Effector memory CD4-positive, alpha-beta T cell (primary cell): ENCODE measurements around the gene BAG5.
"Not testable (repeated sequence)": the region's sequence is repeated elsewhere in the genome, so short reads cannot be mapped to it uniquely, and the experiment has no call there.

Experiments used
- DNase-seq, 3 donors: peaks; one replicate each; pipeline ENCODE4 v3.0.0-alpha.2; 2020
- H3K27ac ChIP-seq: 2 replicates; pipeline ENCODE4 v1.7.0; 2013; ENCODE audit warnings: mild to moderate bottlenecking, low read length, moderate library complexity; ENCODE audit not compliant: insufficient read depth, poor library complexity, severe bottlenecking
- H3K27me3 ChIP-seq: replicated peaks from 2 replicates; pipeline ENCODE4 v1.7.0; 2013; ENCODE audit warnings: mild to moderate bottlenecking, low read length; ENCODE audit not compliant: insufficient read depth, control insufficient read depth, poor library complexity, severe bottlenecking
- H3K36me3 ChIP-seq: 2 replicates; pipeline ENCODE4 v1.7.0; 2013; ENCODE audit warnings: mild to moderate bottlenecking, low read length, moderate library complexity; ENCODE audit not compliant: control insufficient read depth, insufficient read depth
- H3K4me1 ChIP-seq: 2 replicates; pipeline ENCODE4 v1.7.0; 2013; ENCODE audit warnings: low read length, mild to moderate bottlenecking; ENCODE audit not compliant: control insufficient read depth, insufficient read depth, poor library complexity, severe bottlenecking
- H3K4me3 ChIP-seq: 2 replicates; pipeline ENCODE4 v1.7.0; 2013; ENCODE audit warnings: low read length, low read depth, mild to moderate bottlenecking; ENCODE audit not compliant: insufficient read depth, poor library complexity, severe bottlenecking
- H3K9me3 ChIP-seq: 2 replicates; pipeline ENCODE4 v1.7.0; 2013; ENCODE audit warnings: mild to moderate bottlenecking, low read length, moderate library complexity; ENCODE audit not compliant: control insufficient read depth
- total RNA-seq, 3 donors: gene quantifications; one replicate each; lab custom pipeline; 2026; lab: John Stamatoyannopoulos, UW

The BAG5 gene, protein sequence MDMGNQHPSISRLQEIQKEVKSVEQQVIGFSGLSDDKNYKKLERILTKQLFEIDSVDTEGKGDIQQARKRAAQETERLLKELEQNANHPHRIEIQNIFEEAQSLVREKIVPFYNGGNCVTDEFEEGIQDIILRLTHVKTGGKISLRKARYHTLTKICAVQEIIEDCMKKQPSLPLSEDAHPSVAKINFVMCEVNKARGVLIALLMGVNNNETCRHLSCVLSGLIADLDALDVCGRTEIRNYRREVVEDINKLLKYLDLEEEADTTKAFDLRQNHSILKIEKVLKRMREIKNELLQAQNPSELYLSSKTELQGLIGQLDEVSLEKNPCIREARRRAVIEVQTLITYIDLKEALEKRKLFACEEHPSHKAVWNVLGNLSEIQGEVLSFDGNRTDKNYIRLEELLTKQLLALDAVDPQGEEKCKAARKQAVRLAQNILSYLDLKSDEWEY
- total RNA-seq = 71.9 to 114 (median 86.4) reads per million in 3 donors

DNA sequence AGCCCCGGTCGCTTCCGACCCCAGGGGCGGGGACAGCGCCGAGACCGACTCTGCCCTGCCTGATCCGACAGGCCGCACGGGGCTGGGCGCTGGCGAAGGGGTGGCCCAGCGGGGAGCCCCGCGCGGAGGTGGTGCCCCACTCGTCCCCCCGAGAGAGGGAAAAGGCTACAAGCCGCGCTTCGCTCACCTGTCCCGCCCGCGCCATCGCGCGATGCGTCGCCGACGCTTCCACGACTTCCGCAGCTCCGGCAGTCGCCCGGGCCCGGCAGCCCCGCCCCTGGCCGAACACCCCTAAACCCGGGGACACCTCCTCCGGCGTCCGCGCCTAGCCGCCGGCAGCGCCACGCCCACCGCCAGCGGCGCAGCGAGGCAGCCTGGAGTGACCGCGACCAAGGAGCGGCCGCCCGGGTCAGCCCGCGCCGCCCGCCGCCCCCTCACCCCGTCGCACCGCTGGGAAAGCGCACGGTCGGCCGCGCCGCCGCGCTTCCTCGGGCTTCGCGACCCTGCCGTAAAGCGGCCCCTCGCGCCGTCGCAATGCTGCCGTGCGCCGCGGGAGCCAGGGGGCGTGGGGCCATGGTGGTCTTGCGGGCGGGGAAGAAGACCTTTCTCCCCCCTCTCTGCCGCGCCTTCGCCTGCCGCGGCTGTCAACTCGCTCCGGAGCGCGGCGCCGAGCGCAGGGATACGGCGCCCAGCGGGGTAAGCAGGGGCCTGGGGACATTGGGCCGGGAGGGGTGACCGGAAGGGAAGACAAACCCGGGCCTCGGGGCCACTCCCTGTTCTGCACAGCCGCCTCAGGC lies at the start of gene BAG5, which contains the start of gene COA8:
Gene BAG5, minus strand, starts transcription at position 229 of the 797 bp plus-strand sequence. CDS start 1,493 bp downstream, outside the sequence.
Gene COA8, plus strand, starts transcription at position 532 of the 797 bp plus-strand sequence. Its CDS starts 42 bp downstream, at position 574.
- peak; percentile 66 to 81 (median 75) for DNase-seq
- H3K4me1 ChIP-seq = peaks cover 23% of the 10 kb centered on the region
- H3K9me3 ChIP-seq = no peaks in the 10 kb centered on the region
- peaks cover 16% of the 10 kb centered on the region for H3K36me3 ChIP-seq
- peak within 1 kb of the TSS; percentile 97 for H3K4me3 ChIP-seq
- H3K27me3 ChIP-seq = no peaks in the 10 kb centered on the region
- H3K27ac ChIP-seq = peak within 1 kb of the TSS; percentile 88

DNA sequence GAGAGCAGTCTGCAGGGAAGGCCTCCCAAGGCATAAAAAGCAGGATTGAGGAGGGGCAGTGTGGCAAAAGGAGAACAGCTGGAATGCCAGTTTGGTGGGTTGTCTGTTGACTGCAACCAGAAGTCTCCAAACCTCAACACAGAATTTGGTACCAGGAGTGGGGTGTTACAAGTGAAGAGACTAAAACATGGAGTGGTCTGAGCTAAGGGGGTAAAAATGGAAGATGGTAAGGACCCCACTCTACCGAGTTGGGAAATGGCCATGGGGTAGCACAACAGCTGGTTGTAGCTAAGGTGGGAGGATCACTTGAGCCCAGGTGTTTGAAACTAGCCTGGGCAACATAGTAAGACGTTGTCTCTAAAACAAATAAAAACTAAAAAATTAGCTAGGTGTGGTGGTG lies 48.8 kb upstream of the BAG5 start:
- no peaks in the 10 kb centered on the region for H3K27me3 ChIP-seq
- no peaks in the 10 kb centered on the region for H3K36me3 ChIP-seq
- DNase-seq = no peak
- H3K4me3 ChIP-seq = no peak overlapping the region
- H3K9me3 ChIP-seq = peaks cover 4% of the 10 kb centered on the region
- H3K4me1 ChIP-seq = peaks cover 16% of the 10 kb centered on the region
- H3K27ac ChIP-seq = no peak overlapping the region

DNA sequence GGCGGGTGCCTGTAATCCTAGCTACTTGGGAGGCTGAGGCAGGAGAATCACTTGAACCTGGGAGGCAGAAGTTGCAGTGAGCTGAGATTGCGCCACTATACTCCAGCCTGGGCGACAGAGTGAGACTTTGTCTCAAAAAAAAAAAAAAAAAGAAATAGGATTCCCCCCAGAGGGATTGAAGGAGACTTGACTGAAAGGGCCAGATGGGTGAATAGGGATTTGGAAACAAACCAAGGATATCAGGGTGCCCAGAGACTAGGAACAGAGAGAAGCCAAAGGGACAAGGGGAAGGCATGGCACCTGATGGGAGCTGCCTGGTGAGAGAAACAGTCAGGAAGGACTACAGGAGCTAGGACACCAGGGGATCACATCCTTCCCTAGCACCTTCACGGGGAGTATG lies 46.6 kb upstream of the BAG5 start:
- not testable (repeated sequence) for DNase-seq, H3K9me3 ChIP-seq, H3K36me3 ChIP-seq, H3K27me3 ChIP-seq, H3K4me3 ChIP-seq, H3K27ac ChIP-seq
- H3K4me1 ChIP-seq = peaks cover 16% of the 10 kb centered on the region

DNA sequence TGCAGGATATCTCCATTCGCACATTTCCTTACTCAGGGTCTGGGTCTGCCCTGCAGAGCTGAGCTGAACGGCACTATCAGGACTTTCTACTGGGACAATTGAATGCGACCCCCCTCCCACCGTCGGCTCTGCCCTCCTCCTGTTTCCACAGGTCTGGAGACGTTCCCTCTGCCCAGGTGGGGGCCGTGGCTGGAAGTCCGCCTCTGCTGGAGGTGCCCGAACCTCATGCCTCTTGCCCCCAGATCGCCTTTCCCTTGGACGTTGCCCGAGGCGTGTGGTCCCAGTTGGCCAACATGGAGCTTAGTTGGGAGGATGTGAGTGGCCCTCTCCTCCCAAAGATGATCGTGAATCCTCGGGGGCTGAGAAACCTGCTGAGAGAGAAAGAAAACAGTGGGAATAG lies 45.4 kb upstream of the BAG5 start:
- Histone ChIP-seq H3K4me1 (peaks cover 16% of the 10 kb centered on the region), H3K9me3 (peaks cover 4% of the 10 kb centered on the region), H3K27ac (no peak overlapping the region), H3K4me3 (peak overlapping the region; percentile 48), H3K36me3 (no peaks in the 10 kb centered on the region), H3K27me3 (no peaks in the 10 kb centered on the region)
- no peak for DNase-seq

DNA sequence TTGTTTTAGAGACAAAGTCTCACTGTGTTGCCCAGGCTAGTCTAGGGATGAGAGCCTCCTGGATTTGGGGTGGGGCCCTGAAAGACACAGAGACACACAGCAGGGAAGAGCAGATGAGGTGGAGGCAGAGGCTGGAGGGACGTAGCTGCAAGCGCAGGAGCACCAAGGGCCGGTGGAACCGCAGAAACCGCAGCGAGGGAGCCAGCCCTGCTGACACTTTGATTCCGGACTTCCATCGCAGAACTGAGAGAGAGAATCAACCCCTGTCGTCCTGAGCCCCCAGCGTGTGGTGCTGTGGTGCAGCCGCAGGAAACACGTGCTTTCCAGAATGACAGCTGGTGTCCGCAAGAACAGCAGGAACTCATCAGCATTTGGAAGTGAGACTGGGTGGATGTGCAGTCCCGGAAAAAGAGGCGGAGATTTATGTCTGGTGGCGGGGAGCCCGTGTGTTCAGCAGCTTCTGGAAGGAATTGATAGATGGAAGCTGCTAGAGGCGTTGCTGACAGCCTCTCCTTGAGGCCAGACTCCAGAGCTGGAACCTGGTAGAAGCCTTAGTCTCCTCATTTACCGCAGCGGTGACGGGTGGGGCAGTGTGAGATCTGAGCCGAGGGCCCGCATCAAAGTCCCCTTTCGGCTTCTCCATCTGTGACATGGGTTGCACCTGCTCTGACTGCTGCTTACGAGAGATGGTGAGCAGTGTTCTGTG lies 44.7 kb upstream of the BAG5 start:
- peaks cover 16% of the 10 kb centered on the region for H3K4me1 ChIP-seq
- no peaks in the 10 kb centered on the region for H3K27me3 ChIP-seq
- no peaks in the 10 kb centered on the region for H3K36me3 ChIP-seq
- H3K27ac ChIP-seq = no peak overlapping the region
- peaks cover 4% of the 10 kb centered on the region for H3K9me3 ChIP-seq
- peak overlapping the region; percentile 48 for H3K4me3 ChIP-seq
- peak; percentile 25 to 35 (median 34) for DNase-seq

DNA sequence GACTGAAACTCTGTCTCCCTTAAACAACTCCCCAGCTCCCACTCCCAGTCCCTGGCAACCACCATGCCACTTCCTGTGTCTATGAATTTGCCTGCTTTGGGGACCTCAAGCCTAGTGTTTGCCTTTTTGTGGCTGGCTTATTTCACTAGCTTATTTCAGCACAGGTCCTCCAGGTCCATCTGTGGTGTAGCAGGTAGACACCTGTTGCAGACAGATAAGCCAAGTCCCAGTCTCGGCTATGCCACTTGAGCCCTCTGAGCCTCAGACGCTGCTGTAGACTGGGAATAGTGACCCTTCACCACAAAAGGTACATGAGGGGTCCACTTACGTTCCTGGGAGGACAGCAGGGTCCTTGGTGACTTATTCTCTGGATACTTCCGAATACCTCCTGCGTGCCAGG lies 42.2 kb upstream of the BAG5 start:
- no peaks in the 10 kb centered on the region for H3K27me3 ChIP-seq
- no peak overlapping the region for H3K27ac ChIP-seq
- peaks cover 16% of the 10 kb centered on the region for H3K4me1 ChIP-seq
- DNase-seq = no peak
- H3K9me3 ChIP-seq = no peaks in the 10 kb centered on the region
- H3K4me3 ChIP-seq = no peak overlapping the region
- H3K36me3 ChIP-seq = no peaks in the 10 kb centered on the region

DNA sequence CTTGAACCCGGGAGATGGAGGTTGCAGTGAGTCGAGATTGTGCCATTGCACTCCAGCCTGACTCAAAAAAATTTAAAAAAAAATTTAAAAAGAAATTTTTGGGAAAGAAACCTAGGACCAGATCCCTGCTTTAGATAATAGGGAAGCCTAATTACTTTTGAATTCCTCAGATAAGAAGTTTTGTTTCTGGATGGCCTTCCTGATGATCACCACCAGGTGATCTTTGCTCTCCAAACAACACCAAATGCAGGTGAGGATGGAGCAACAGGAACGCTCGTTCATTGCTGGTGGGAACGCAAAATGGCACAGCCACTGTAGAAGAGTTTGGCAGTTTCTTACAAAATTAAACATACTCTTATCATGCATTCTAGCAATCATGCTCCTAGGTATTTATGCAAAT lies 38.0 kb upstream of the BAG5 start:
- no peak overlapping the region for H3K27ac ChIP-seq
- no peaks in the 10 kb centered on the region for H3K9me3 ChIP-seq
- no peak for DNase-seq
- H3K4me1 ChIP-seq = no peaks in the 10 kb centered on the region
- H3K4me3 ChIP-seq = no peak overlapping the region
- H3K36me3 ChIP-seq = no peaks in the 10 kb centered on the region
- H3K27me3 ChIP-seq = no peaks in the 10 kb centered on the region

DNA sequence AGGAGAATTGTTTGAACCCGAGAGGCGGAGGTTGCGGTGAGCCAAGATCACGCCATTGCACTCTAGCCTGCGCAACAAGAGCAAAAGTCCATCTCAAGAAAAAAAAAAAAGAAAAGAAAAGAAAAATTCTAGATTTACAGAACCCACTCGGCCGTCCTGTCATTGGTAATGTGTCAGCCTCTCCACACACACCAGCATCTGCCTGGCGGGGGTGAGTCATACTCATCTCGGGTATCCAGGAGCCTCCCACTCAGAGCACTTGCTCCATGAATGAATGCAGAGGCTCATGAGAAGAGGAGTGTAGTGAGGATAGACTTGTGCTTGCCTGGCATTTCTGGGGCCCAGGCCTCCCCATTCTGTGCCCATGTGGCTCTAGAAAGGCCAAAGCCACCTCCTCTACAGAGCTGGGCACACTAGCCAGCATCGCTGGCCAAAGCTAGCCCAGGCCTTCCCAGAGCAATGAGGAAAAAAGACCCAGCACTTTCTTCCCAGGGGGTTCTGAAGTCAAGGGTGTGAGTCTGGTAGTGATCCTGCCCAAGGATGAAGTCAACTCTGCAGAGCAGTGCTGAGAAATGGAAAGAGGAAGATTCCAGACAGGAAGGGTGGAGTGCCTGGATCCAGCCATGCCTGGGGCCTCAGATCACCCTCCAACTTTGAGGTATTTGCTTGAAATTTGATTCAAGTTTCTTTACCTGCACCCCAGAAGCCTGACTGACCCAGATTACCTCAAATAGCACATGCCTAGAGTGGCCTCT lies 35.3 kb upstream of the BAG5 start:
- Histone ChIP-seq H3K9me3 (no peaks in the 10 kb centered on the region), H3K27me3 (no peaks in the 10 kb centered on the region), H3K4me3 (no peak overlapping the region), H3K36me3 (no peaks in the 10 kb centered on the region), H3K4me1 (no peaks in the 10 kb centered on the region), H3K27ac (no peak overlapping the region)
- no peak for DNase-seq

DNA sequence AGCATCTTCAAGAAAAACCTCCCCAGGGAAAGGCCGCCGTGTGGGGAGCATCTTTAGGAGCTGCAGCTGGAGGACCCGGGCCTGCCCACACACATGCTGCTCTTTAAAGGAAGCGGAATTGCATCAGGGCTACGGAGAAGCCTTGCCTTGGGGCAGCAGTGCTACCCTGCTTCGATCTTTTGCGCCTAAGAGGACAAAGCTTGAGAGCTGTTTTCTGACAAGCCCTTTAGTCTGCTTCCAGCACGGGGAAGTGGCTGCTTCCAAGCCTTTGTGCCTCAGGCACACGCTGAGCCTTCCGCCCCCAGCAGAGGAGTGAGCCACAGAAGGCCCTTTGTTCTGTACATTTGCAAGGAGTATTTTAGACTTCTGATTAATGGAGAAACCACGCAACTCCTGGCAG lies 31.8 kb upstream of the BAG5 start:
- DNase-seq = no peak
- H3K9me3 ChIP-seq = no peaks in the 10 kb centered on the region
- no peaks in the 10 kb centered on the region for H3K27me3 ChIP-seq
- H3K4me1 ChIP-seq = no peaks in the 10 kb centered on the region
- H3K36me3 ChIP-seq = peaks cover 6% of the 10 kb centered on the region
- no peak overlapping the region for H3K27ac ChIP-seq
- no peak overlapping the region for H3K4me3 ChIP-seq
